Measurements from ENCODE around the gene DHRSX. TPM values are rescaled to one million over a fixed set of nuclear protein-coding genes. Genes with fewer than 3 reads are reported as not detected.

The DHRSX gene
- polyA plus RNA-seq, 2 of the 4 experiments (the other 2 are of a cell fraction): 32.1 to 56.3 TPM

- H3K4me2 ChIP-seq: no peak overlapping the region
- FAIRE-seq (no peak), ATAC-seq (no peak), DNase-seq (ENCODE audit: low read depth in 1 of 2, low spot score in 1 of 2) (no peak)
- H3K27ac ChIP-seq: no peak overlapping the region
- 53% methylated on average over 2 of the region's 2 CpGs for WGBS (ENCODE audit: missing lambda C conversion rate)
- no peaks in the 10 kb centered on the region for H3K9me3 ChIP-seq
- POLR2A ChIA-PET: no interaction called here
- TF ChIP-seq, protein P1, sequence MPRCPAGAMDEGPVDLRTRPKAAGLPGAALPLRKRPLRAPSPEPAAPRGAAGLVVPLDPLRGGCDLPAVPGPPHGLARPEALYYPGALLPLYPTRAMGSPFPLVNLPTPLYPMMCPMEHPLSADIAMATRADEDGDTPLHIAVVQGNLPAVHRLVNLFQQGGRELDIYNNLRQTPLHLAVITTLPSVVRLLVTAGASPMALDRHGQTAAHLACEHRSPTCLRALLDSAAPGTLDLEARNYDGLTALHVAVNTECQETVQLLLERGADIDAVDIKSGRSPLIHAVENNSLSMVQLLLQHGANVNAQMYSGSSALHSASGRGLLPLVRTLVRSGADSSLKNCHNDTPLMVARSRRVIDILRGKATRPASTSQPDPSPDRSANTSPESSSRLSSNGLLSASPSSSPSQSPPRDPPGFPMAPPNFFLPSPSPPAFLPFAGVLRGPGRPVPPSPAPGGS (IDR thresholded peaks at IDR 0.05): no peak
- TF ChIP-seq EHF (CRISPR knock-in tag; IDR thresholded peaks at IDR 0.05) (no peak), NR3C1 (IDR thresholded peaks at IDR 0.05) (no peak), RCOR1 (IDR thresholded peaks at IDR 0.05; ENCODE audit: low read depth, low read length) (no peak)
- H3K4me3 ChIP-seq: no peak overlapping the region
- peaks cover 23% of the 10 kb centered on the region for H3K4me1 ChIP-seq
- CTCF ChIA-PET: no interaction called here
Measured at GRCh38 chrX:2414384-2414783, 86.4 kb downstream of the DHRSX start.

DNA sequence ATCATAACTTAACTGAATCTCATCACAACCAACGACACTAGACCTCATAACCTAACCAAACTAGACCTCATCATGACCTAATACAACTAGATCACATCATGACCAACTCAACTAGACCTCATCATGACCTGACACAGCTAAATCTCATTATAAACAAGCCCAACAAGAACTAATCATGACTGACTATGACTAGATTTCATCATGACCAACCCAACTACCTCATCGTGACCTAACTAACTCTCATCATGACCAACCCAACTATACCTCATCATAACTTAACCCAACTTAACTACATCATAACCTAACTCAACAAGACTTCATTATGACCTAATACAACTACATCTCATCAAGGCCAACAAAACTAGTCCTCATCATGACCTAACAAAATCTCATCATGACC, 86.8 kb downstream of the DHRSX start:
- CTCF ChIA-PET: no interaction called here
- POLR2A ChIA-PET: no interaction called here
- DNase-seq (ENCODE audit: low read depth in 1 of 2, low spot score in 1 of 2): no peak
- WGBS (ENCODE audit: missing lambda C conversion rate): 88% methylated on average over 2 of the region's 2 CpGs
- FAIRE-seq: no peak
- peaks cover 24% of the 10 kb centered on the region for H3K4me1 ChIP-seq
- TF ChIP-seq EP300 (IDR thresholded peaks at IDR 0.05) (no peak), MAFK (IDR thresholded peaks at IDR 0.05; ENCODE audit: partially characterized antibody) (no peak), ZFP36 (IDR thresholded peaks at IDR 0.05; ENCODE audit: borderline replicate concordance, partially characterized antibody) (no peak), HDAC2 (IDR thresholded peaks at IDR 0.05) (no peak), KDM1A (IDR thresholded peaks at IDR 0.05; ENCODE audit: low read depth) (no peak), SMC3 (IDR thresholded peaks at IDR 0.05) (no peak)
- TF ChIP-seq, protein P2, sequence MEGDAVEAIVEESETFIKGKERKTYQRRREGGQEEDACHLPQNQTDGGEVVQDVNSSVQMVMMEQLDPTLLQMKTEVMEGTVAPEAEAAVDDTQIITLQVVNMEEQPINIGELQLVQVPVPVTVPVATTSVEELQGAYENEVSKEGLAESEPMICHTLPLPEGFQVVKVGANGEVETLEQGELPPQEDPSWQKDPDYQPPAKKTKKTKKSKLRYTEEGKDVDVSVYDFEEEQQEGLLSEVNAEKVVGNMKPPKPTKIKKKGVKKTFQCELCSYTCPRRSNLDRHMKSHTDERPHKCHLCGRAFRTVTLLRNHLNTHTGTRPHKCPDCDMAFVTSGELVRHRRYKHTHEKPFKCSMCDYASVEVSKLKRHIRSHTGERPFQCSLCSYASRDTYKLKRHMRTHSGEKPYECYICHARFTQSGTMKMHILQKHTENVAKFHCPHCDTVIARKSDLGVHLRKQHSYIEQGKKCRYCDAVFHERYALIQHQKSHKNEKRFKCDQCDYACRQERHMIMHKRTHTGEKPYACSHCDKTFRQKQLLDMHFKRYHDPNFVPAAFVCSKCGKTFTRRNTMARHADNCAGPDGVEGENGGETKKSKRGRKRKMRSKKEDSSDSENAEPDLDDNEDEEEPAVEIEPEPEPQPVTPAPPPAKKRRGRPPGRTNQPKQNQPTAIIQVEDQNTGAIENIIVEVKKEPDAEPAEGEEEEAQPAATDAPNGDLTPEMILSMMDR (IDR thresholded peaks at IDR 0.05): no peak
- H3K4me3 ChIP-seq: no peak overlapping the region
- H3K9me3 ChIP-seq: no peaks in the 10 kb centered on the region
- no peak for ATAC-seq
- H3K27ac ChIP-seq: no peak overlapping the region
- no peak overlapping the region for H3K4me2 ChIP-seq

- FAIRE-seq (no peak), ATAC-seq (no peak), DNase-seq (ENCODE audit: low read depth in 1 of 2, low spot score in 1 of 2) (no peak)
- TF ChIP-seq NFE2L2 (conservative IDR thresholded peaks at IDR 0.05; ENCODE audit: low read length) (no peak), HOXB13 (CRISPR knock-in tag; IDR thresholded peaks at IDR 0.05; ENCODE audit: low read depth) (no peak), RCOR1 (IDR thresholded peaks at IDR 0.05; ENCODE audit: low read depth, low read length) (no peak), HDAC2 (IDR thresholded peaks at IDR 0.05) (no peak), FOXS1 (CRISPR knock-in tag; IDR thresholded peaks at IDR 0.05) (no peak), RARB (CRISPR knock-in tag; IDR thresholded peaks at IDR 0.05) (no peak), TP53 (CRISPR knock-in tag; IDR thresholded peaks at IDR 0.05) (no peak), FOSL2 (IDR thresholded peaks at IDR 0.05) (no peak), FOSL2 (CRISPR knock-in tag; IDR thresholded peaks at IDR 0.05) (no peak), EP300 (IDR thresholded peaks at IDR 0.05) (no peak), CBX8 (IDR thresholded peaks at IDR 0.05) (no peak), KDM1A (IDR thresholded peaks at IDR 0.05; ENCODE audit: low read depth) (no peak), EHF (CRISPR knock-in tag; IDR thresholded peaks at IDR 0.05) (no peak), FOSB (CRISPR knock-in tag; IDR thresholded peaks at IDR 0.05) (no peak), POLR2AphosphoS2 (conservative IDR thresholded peaks at IDR 0.05; ENCODE audit: low read length) (no peak), PHF8 (IDR thresholded peaks at IDR 0.05; ENCODE audit: borderline replicate concordance, low read depth) (no peak), ZSCAN20 (CRISPR knock-in tag; IDR thresholded peaks at IDR 0.05) (no peak), ZNF302 (CRISPR knock-in tag; IDR thresholded peaks at IDR 0.05) (no peak)
- peaks cover 24% of the 10 kb centered on the region for H3K4me1 ChIP-seq
- CTCF ChIA-PET: no interaction called here
- POLR2A ChIA-PET: no interaction called here
- 94% methylated on average over 9 of the region's 9 CpGs for WGBS (ENCODE audit: missing lambda C conversion rate)
- H3K4me2 ChIP-seq: no peak overlapping the region
- no peak overlapping the region; a peak in 1 of 6 replicates for H3K27ac ChIP-seq
- no peak overlapping the region for H3K4me3 ChIP-seq
- H3K9me3 ChIP-seq: no peaks in the 10 kb centered on the region
Measured at GRCh38 chrX:2412131-2412530, 88.6 kb downstream of the DHRSX start.

Measured in A549 (cell line).